SIG-M5 (cell line): Measurements from ENCODE around the gene HNRNPAB.
"Not testable (repeated sequence)": the region's sequence is repeated elsewhere in the genome, so short reads cannot be mapped to it uniquely, and the experiment has no call there.

Source experiments
- DNase-seq: peaks from one replicate; lab custom pipeline; 2025; lab: John Stamatoyannopoulos, UW

The HNRNPAB gene

GRCh38 chr5:178212241-178213002, 8.1 kb downstream of the HNRNPAB start:
- DNase-seq = no peak

GRCh38 chr5:178213003-178213461, 8.7 kb downstream of the HNRNPAB start:
- DNase-seq = no peak

DNA sequence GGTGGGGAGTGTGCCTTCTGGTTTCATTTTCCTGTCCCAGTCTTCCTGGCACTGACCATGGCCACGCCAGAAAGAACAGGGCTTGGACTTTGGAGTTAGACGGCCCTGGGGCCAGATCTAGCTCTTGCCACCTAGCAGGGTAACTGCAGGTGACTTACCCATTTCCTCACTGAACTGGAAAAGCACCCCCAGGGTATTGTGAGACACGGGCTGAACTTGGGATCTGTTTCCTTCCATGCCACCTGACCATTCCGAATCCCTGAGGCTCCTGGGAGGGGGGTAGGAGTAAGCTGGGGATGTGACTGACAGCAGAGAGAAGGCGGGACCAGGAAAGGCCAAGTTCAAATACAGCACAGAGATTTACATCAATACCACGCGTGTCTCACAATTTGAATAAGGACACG, 9.4 kb downstream of the HNRNPAB start:
- no peak for DNase-seq

DNA sequence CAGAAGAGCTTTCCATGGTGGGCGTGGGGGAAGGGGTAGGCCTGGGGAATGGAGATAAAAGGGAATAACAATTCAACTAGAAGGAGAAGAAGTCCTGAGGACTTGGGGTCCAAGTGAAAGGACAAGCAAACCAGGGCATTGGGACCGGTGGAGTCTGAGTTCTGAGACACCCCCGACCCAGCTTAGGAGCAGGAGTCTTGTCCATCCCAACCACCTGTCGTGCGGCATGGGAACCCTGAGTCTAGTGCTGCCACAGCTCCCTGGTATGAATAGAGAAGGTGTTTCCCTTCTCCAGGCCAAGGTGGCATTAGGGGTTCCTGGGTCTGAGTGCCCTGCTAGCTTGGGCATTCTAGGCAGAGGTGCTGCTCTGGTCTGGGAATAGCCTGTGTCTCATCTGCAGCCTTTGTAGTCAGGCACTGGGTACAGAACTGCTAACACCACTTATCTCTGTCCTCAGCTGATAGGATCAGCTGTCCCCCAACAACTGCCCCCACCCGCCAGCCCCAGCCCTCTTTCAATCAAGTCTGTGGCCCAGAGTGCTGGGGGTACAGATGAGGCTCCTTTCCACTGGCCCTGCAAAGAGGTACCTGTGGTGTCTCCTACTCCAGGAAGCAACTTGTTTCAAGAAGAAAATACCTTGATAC, 9.9 kb downstream of the HNRNPAB start:
- no peak for DNase-seq

GRCh38 chr5:178215280-178216002, 11.1 kb downstream of the HNRNPAB start:
- no peak for DNase-seq

DNA sequence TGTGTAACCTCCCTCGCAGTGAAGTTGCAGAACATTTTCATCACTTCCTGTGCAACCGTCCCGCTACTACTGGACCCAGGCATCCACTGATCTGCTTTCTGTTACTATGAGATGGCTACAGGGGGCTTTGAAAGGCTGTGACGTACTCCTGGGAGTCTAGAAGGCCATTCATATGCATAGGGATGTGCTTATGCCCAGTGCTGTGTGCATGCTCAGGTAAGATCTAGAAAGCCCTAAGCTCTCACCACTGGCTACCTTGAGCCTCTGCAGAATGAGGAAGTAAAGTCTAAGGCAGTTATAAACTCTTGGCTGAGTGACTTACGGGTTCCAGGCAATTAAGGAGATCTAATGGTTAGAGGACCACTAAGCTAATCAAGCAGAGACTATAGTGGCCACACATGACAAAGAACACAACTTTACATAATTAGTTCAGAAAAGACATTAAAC, 11.8 kb downstream of the HNRNPAB start:
- no peak for DNase-seq

- DNase-seq = no peak
These were observed 12.4 kb downstream of the HNRNPAB start for GRCh38 chr5:178216779-178217178.

GRCh38 chr5:178218237-178218776, 14.0 kb downstream of the HNRNPAB start:
- DNase-seq = no peak

DNA sequence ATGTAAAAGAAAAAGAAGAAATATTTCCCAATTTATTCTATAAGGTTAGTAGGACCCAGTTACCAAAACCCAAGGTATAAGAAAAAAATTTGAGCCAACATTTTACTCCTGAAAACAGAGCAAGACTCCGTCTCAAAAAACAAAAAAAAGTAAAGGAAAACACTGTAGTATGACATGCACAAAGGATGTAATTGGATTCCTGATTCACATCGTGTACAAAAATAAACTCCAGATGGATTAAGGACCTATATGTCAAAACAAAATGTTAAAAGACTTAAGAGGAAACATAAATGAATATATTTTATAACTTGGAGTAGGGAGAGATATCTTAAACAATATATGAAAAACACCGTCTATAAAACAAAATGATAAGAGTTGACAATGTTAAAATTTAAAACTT, 14.5 kb downstream of the HNRNPAB start:
- DNase-seq = no peak

DNA sequence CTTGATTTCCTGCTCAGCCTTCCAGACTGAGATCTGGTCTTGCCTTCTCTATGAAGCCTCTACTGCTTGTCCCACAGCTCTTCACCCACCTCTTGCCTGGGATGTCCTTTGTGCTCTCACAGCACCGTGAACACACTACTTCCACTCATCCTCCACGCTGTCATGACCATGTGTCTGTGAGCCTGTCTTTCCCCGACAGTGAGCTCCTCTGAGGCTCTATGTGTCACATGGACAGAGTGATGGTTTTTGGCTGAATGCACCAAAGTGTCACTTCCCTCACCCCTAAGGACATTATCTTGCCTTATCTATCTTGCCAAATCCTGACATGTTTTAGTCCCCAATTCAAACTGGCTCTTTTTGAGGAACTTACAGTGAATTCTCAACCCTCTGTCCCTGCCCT, 16.9 kb downstream of the HNRNPAB start:
- no peak for DNase-seq

DNA sequence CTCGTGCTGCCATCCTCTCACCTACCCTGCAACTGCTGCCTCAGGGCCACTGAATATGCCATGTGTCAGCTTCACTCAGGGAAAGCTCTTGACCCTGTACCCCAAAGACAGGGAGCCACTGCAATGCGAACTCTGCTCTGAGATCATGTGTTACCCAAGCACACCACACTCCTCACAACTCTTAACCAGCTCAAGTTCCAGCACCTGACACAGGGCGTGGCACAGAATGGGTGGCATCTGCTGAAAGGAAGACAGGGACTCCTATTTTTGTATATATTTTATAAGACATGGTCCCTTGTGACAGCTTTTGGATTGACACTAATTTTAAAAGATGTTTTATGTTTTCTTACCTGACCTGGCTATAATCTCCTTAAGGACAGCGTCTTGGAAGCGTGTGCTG, 17.5 kb downstream of the HNRNPAB start:
- DNase-seq = no peak

GRCh38 chr5:178222292-178222691, 18.0 kb downstream of the HNRNPAB start:
- no peak for DNase-seq

GRCh38 chr5:178223196-178223773, 19.0 kb downstream of the HNRNPAB start:
- no peak for DNase-seq

DNA sequence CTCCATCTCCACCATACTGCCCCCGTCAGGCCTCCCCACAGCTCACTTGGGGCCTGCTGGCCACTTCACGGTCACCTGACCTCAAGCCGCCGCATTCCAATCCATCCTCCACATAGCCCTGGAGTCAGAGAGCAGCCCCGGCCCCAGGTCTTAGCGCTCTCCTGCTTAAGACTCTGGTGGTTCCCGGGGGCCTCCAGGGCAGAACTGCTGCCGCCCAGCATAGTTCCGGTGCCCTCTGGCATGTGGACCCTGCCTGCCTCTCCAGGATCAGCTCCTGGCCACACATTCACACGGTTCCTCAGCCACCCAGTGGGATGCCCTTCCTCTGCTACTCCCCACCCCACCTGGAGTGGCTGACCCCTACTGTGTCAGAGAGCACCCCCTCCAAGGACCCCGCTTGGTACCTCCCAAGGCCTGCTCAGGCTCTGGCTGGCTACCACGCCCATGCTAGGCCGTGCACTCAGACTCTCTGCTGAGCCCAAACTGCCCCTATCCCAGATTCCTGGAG, 19.5 kb downstream of the HNRNPAB start:
- no peak for DNase-seq

DNA sequence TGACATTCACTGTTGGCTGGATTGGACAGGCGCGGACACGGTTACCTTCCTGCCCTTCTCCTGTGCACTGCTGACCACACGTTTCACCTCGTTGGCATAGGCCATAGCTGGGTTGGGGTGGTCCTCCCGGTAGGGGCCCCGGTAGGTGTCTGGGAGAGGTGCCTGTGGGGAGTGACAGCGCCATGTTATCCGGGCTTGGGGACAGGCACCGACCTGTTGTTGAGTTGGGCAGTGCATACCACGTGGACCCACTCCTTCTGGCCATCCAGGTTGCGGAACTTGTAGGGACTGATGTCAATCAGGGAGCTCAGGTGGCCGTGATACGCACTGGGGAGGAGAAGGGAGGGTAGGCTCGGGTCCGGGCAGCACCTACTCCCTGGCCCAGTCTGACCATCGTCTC, 20.1 kb downstream of the HNRNPAB start:
- no peak for DNase-seq

DNA sequence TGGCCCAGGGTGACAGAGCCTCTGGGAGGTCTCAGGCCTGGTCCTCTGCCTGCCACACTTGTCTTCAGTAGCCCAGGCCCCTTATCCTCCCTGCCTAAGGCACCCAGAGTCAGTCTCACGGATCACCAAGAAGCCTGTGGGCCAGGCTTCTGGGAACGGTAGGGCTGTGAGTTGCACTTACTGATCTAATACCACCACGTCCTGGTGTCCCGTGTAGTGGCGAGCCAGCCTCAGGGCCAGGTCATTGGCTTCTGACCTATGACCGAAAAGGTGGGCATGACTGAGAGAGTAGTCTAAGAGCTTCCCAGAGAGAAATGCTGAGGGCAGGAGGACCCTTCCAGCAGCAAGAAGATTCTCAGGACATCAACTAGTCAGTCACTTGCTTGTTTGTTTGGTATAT, 20.8 kb downstream of the HNRNPAB start:
- DNase-seq = no peak

DNA sequence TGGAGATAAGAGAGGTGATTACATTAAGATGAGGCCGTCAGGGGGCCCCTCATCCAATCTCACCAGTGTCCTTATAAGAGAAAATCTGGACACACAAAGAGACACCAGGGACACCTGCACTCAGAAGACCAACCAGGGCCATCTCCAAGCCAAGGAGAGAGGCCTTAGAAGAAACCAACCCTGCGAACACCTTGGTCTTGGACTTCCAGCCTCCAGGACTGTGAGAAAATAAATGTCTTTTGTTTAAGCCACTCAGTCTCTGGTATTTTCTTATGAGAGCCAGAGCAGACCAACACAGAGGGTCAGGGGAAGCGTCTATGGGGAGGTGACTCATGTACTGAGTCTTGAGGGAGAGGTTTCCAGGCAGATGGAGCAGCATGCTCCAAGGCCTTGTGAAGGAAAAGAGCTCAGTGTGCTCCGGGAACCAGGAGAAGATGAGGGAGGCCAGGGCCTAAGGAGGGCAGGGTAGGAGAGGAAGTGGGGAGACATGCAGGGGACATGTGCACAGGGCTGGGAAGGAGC, 22.9 kb downstream of the HNRNPAB start:
- no peak for DNase-seq

DNA sequence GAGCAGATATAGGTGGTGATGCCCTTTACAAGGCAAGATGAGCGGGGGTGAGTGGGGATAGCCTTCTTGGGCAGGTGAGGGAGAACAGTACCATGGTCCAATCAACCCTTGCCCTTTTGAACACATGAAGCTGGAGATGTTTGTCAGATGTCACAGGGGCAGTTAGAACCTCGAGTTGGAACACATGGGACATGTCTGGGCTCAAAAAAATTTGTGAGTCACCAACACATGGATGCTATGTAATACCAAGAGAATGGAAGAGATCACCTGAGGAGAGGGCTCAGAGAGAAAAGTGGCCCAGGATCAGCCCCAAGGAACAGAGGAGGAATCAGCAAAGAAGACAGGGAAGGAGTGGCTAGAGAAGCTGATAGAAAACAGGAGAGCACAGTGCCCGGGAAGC, 23.6 kb downstream of the HNRNPAB start:
- DNase-seq = no peak

DNA sequence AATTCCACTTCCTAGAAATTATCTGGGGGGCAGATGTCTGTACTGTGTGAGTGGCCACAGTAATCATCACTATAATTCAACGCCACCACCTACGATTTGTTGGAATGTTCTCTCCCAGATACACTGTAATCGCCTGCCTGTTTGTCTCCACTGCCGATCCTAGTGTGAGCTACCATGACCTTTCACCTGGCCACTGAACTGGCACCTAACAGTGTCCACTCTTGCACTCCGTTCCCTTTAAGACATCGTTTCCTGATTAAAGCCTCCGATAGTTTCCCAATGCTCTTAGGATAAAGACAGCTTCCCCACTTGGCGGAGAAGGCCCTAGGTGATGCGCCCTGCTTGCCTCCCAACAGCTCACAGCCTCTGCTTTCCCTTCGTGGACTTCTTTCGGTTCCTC, 24.3 kb downstream of the HNRNPAB start:
- no peak for DNase-seq

GRCh38 chr5:178229111-178229510, 24.8 kb downstream of the HNRNPAB start:
- not testable (repeated sequence) for DNase-seq

DNA sequence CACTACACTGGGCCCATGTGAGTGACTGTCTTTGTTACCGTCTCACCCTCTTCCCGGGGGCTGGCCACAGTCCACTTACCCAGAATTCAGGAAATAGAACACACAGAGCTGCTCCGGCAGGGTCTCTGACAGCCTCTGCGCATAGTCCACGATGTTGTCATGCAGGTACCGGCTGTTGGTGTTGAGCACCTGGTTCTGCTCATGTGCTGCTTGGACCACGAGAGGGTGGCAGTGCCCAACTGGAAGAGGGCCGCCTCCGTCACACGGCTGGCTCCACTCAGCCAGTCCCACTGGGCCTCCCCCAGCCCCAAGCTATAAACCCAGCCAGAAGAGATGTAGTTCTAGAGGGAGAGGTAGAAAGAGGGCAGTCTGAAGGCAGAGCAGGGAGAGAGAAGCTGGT, 25.5 kb downstream of the HNRNPAB start:
- DNase-seq = no peak
